HepG2 (cell line): ENCODE measurements around the gene LRP1B. TPM values are rescaled to one million over a fixed set of nuclear protein-coding genes. Genes with fewer than 3 reads are reported as not detected.

Source experiments
- ATAC-seq: fragments of 200-7000 bp; cut with Tn5 transposase; 3 replicates; pipeline ENCODE4 v1.9.1; 2020; ENCODE audit warnings: mild to moderate bottlenecking, moderate library complexity
- BruUV-seq: library from RNA; stranded (reverse); fragments of 400-500 nt; replicated peaks from 2 replicates; lab custom pipeline; 2021; lab: Mats Ljungman, UMichigan
- CTCF ChIA-PET: fragments of 300-600 bp; formaldehyde crosslinking; extraction: SDS; loops from one replicate; lab custom pipeline; 2021; ENCODE audit warnings: low total read pairs, inconsistent platforms, low intra/inter-chr PET ratio; lab: Yijun Ruan, JAX
- POLR2A ChIA-PET: fragments of 350-600 bp; sonication (Branson Sonifier 250); formaldehyde crosslinking; loops from one replicate; lab custom pipeline; 2020; ENCODE audit warnings: antibody characterized with exemption, inconsistent platforms; lab: Yijun Ruan, JAX
- DNase-seq: peaks from one replicate; pipeline ENCODE4 v3.0.0-alpha.2; 2015; ENCODE audit warnings: low spot score
- FAIRE-seq: peaks from 3 replicates; lab custom pipeline; 2011; peaks lifted over from hg19 to GRCh38; lab: Jason Lieb, UNC
- H2AFZ ChIP-seq: one replicate; pipeline ENCODE4 v1.6.1; 2011; ENCODE audit warnings: low read length, inconsistent platforms
- H3K27ac ChIP-seq: fragments of 300-600 bp; 3 replicates; pipeline ENCODE4 v1.8.0; 2011; ENCODE audit warnings: mixed run types, mild to moderate bottlenecking, mixed read lengths, low read length, inconsistent platforms; ENCODE audit not compliant: insufficient read depth; ENCODE audit errors: extremely low read length
- H3K27me3 ChIP-seq, 2 experiments: fragments of 200-600 bp in 1 of 2; 2 replicates in 1 of 2; 3 replicates in 1 of 2; pipeline versions ENCODE4 v1.6.0 to v1.8.0; 2011; ENCODE audit warnings: low read length in 2 of 2, mild to moderate bottlenecking in 2 of 2, moderate library complexity in 2 of 2, inconsistent platforms in 1 of 2; ENCODE audit not compliant: insufficient read depth in 2 of 2, control insufficient read depth in 1 of 2
- H3K36me3 ChIP-seq, 2 experiments: fragments of 200-600 bp in 1 of 2; replicated peaks in 1 of 2; 2 replicates in 1 of 2; 3 replicates in 1 of 2; pipeline versions ENCODE4 v1.5.1 to v1.8.0; 2011; ENCODE audit warnings: low read length in 2 of 2, inconsistent platforms in 1 of 2; ENCODE audit not compliant: insufficient read depth in 2 of 2, control insufficient read depth in 1 of 2
- H3K4me1 ChIP-seq: 2 replicates; pipeline ENCODE4 v1.5.1; 2012; ENCODE audit warnings: low read length, inconsistent platforms; ENCODE audit not compliant: insufficient read depth
- H3K4me2 ChIP-seq: 2 replicates; pipeline ENCODE4 v1.6.0; 2011; ENCODE audit warnings: low read depth, low read length, inconsistent platforms
- H3K4me3 ChIP-seq, 3 experiments: fragments of 200-600 bp in 1 of 3; sonication (generic), shearing (Covaris generic) in 1 of 3; replicated peaks in 1 of 3; 2 replicates each; pipeline ENCODE4 v1.5.1; 2011 to 2016; ENCODE audit warnings: low read length in 3 of 3, inconsistent platforms in 2 of 3, low read depth in 2 of 3, mild to moderate bottlenecking in 2 of 3, control low read depth in 1 of 3, mixed read lengths in 1 of 3; ENCODE audit not compliant: insufficient read depth in 1 of 3
- H3K79me2 ChIP-seq: one replicate; pipeline ENCODE4 v1.6.1; 2011; ENCODE audit warnings: low read length, inconsistent platforms; ENCODE audit not compliant: insufficient read depth
- H3K9ac ChIP-seq: 2 replicates; pipeline ENCODE4 v1.6.0; 2011; ENCODE audit warnings: mild to moderate bottlenecking, low read depth, low read length, inconsistent platforms; ENCODE audit not compliant: insufficient read depth
- H3K9me3 ChIP-seq: 2 replicates; pipeline ENCODE4 v1.5.1; 2012; ENCODE audit warnings: mild to moderate bottlenecking, low read length
- H4K20me1 ChIP-seq: 2 replicates; pipeline ENCODE4 v1.6.0; 2011; ENCODE audit warnings: inconsistent platforms, mild to moderate bottlenecking, low read length, moderate library complexity; ENCODE audit not compliant: insufficient read depth
- FOXM1 ChIP-seq: sonication (generic); formaldehyde crosslinking; IDR thresholded peaks from 2 replicates; pipeline ENCODE4 v1.5.0; 2020; ENCODE audit warnings: missing genetic modification reagents
- GATAD1 ChIP-seq: IDR thresholded peaks from 2 replicates; pipeline ENCODE4 v1.6.1; 2016; ENCODE audit warnings: missing genetic modification reagents, missing compliant biosample characterization
- HCFC1 ChIP-seq: fragments of 150-350 bp; IDR thresholded peaks from 2 replicates; pipeline ENCODE4 v1.6.1; 2014; ENCODE audit warnings: low read depth, low read length
- IRX3 ChIP-seq: sonication (generic); formaldehyde crosslinking; IDR thresholded peaks from 2 replicates; pipeline ENCODE4 v1.8.1; 2023; ENCODE audit warnings: mild to moderate bottlenecking, low read depth, missing genetic modification reagents, borderline replicate concordance
- MIER2 ChIP-seq: IDR thresholded peaks from 2 replicates; pipeline ENCODE4 v1.6.1; 2016; ENCODE audit warnings: missing biosample characterization, missing genetic modification reagents
- ZKSCAN5 ChIP-seq: sonication (generic); formaldehyde crosslinking; IDR thresholded peaks from 2 replicates; pipeline ENCODE4 v1.5.1; 2020; ENCODE audit warnings: mild to moderate bottlenecking, missing genetic modification reagents
- ZNF205 ChIP-seq: IDR thresholded peaks from 2 replicates; pipeline ENCODE4 v1.6.1; 2018; ENCODE audit warnings: missing biosample characterization, missing genetic modification reagents
- ZNF446 ChIP-seq: sonication (generic); formaldehyde crosslinking; IDR thresholded peaks from 2 replicates; pipeline ENCODE4 v1.5.0; 2020; ENCODE audit warnings: mild to moderate bottlenecking, missing genetic modification reagents
- ZNF557 ChIP-seq: sonication (generic); formaldehyde crosslinking; IDR thresholded peaks from 2 replicates; pipeline ENCODE4 v1.4.0; 2020; ENCODE audit warnings: missing genetic modification reagents
- WGBS: methylation state at CpG from one replicate; pipeline ENCODE4 v1.1.6; 2017; ENCODE audit warnings: low lambda C conversion rate; 5-methylcytosine and 5-hydroxymethylcytosine counted together
- in situ Hi-C: cut with HindIII; loops from 2 replicates; pipeline ENCODE4 v1.10.0; 2017; ENCODE audit warnings: low pct_unique_long_range_greater_than_20kb; ENCODE audit not compliant: extremely low pct_ligation_motif_present
- intact Hi-C: fragments of 100-400 bp; cut with micrococcal nuclease; formaldehyde crosslinking; loops from one replicate; pipeline ENCODE4 v1.10.0; 2022; ENCODE audit not compliant: unreplicated experiment
- polyA plus RNA-seq, 8 experiments: library from polyadenylated mRNA; depleted of rRNA in 3 of 8; stranded (reverse) in 7 of 8; unstranded in 1 of 8; fragments of >200 nt; fragmentation: Illumina TruSeq in 4 of 8; extraction: Trizol in 4 of 8; gene quantifications; 2 replicates each; pipeline versions ENCODE4 v1.2.1 to v1.2.3, GENCODE V29; 2011 to 2016; ENCODE audit warnings: low read depth in 4 of 8, missing spikeins in 1 of 8, mixed read lengths in 1 of 8; ENCODE audit not compliant: insufficient read depth in 1 of 8
- total RNA-seq, 5 experiments: library from RNA; depleted of rRNA; stranded (reverse); fragments of >200 nt; fragmentation: Illumina TruSeq; extraction: Trizol; gene quantifications; 2 replicates each; pipeline ENCODE4 v1.2.3, GENCODE V29; 2016; ENCODE audit warnings: low read depth in 1 of 5
- TF ChIP-seq, protein P1 (sequence below): IDR thresholded peaks from 2 replicates; pipeline ENCODE4 v1.6.1; 2016; ENCODE audit warnings: mild to moderate bottlenecking

LRP1B gene
- total and polyA plus RNA-seq, 2 of the 13 experiments (the other 11 are each of a cell fraction or from before 2014, with no cell fraction given) = 0.04 TPM; not detected in 1

GRCh38 chr2:141714496-141714895 lies 416.3 kb downstream of the LRP1B start (continued):
- no peak for TF ChIP-seq HCFC1
- TF ChIP-seq, all 625 proteins: peak for 0

DNA sequence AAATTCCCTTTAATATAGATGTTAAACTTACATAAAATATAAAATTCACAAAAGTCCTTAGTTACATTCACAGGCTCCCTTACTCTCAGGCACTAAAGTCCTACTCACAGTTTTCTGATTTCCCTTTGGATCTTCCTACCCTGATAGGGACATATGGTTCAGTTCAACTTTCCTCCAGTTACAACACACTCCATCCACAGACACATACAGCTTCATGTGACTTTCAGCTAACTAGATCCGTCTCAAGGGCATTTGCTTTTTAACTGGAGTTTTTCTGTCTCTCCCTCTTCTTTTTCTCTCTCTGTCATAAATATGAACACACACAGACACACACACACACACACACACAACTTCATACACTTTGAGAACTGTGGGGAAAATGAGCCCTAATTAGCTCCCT lies 419.2 kb downstream of the LRP1B start:
- CTCF ChIA-PET = no interaction called here
- no peak for FAIRE-seq

More for the DNA sequence above, 419.2 kb downstream of the LRP1B start:
- Histone ChIP-seq H3K36me3 (no peaks in the 10 kb centered on the region), H3K4me2 (no peak overlapping the region), H3K79me2 (no peaks in the 10 kb centered on the region), H3K4me1 (no peaks in the 10 kb centered on the region), H3K9me3 (no peaks in the 10 kb centered on the region), H3K9ac (no peak overlapping the region), H3K27me3 (no peaks in the 10 kb centered on the region), H3K4me3 (no peak overlapping the region), H3K27ac (no peak overlapping the region), H4K20me1 (no peaks in the 10 kb centered on the region), H2AFZ (no peak overlapping the region)
- ATAC-seq = no peak
- DNase-seq = no peak
- no TSS peak for BruUV-seq
- intact Hi-C loops (no loop called here), in situ Hi-C loops (no loop called here)
- TF ChIP-seq IRX3 (CRISPR knock-in tag) = no peak
- TF ChIP-seq FOXM1 (CRISPR knock-in tag) = no peak
- TF ChIP-seq, protein P1, sequence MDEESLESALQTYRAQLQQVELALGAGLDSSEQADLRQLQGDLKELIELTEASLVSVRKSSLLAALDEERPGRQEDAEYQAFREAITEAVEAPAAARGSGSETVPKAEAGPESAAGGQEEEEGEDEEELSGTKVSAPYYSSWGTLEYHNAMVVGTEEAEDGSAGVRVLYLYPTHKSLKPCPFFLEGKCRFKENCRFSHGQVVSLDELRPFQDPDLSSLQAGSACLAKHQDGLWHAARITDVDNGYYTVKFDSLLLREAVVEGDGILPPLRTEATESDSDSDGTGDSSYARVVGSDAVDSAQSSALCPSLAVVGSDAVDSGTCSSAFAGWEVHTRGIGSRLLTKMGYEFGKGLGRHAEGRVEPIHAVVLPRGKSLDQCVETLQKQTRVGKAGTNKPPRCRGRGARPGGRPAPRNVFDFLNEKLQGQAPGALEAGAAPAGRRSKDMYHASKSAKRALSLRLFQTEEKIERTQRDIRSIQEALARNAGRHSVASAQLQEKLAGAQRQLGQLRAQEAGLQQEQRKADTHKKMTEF (CRISPR knock-in tag) = no peak
- TF ChIP-seq ZNF446 (CRISPR knock-in tag) = no peak
- TF ChIP-seq ZNF557 (CRISPR knock-in tag) = no peak
- no peak for TF ChIP-seq MIER2 (CRISPR knock-in tag)
- no peak for TF ChIP-seq GATAD1 (CRISPR knock-in tag)
- no peak for TF ChIP-seq ZNF205 (CRISPR knock-in tag)
- no peak for TF ChIP-seq ZKSCAN5 (CRISPR knock-in tag)
- WGBS = 0% methylated on average over 1 of the region's 1 CpG
- POLR2A ChIA-PET = no interaction called here
